Osteocyte (in vitro differentiated cells): ENCODE data around the gene UBE2H. TPM values are rescaled to one million over a fixed set of nuclear protein-coding genes. Genes with fewer than 3 reads are reported as not detected.
A peak's percentile ranks its signal among the peaks of the same experiment; 100 is the strongest.

Source experiments
- DNase-seq: peaks from one replicate; pipeline ENCODE4 v3.0.0; 2021; ENCODE audit warnings: mixed read lengths; ENCODE audit not compliant: unreplicated experiment; ENCODE audit errors: extremely low spot score
- H3K27ac Mint-ChIP-seq: one replicate; pipeline ENCODE4 v1.8.0; 2021; ENCODE audit warnings: mild to moderate bottlenecking, mixed read lengths; ENCODE audit not compliant: unreplicated experiment
- H3K27me3 Mint-ChIP-seq: one replicate; pipeline ENCODE4 v1.8.0; 2021; ENCODE audit warnings: mixed read lengths; ENCODE audit not compliant: unreplicated experiment
- H3K36me3 Mint-ChIP-seq: one replicate; pipeline ENCODE4 v1.8.0; 2021; ENCODE audit warnings: mixed read lengths; ENCODE audit not compliant: unreplicated experiment
- H3K4me1 Mint-ChIP-seq: one replicate; pipeline ENCODE4 v1.8.0; 2021; ENCODE audit warnings: mixed read lengths; ENCODE audit not compliant: unreplicated experiment
- H3K4me3 Mint-ChIP-seq: one replicate; pipeline ENCODE4 v1.8.0; 2021; ENCODE audit warnings: mild to moderate bottlenecking, moderate library complexity, mixed read lengths; ENCODE audit not compliant: unreplicated experiment
- H3K9me3 Mint-ChIP-seq: one replicate; pipeline ENCODE4 v1.8.0; 2021; ENCODE audit warnings: mixed read lengths; ENCODE audit not compliant: unreplicated experiment
- total RNA-seq: library from RNA; stranded (reverse); gene quantifications from 2 replicates; pipeline ENCODE4 v1.2.1, GENCODE V29; 2021
- TF ChIP-seq, protein P1 (sequence below): fragments of 200-600 bp; sonication (generic); IDR thresholded peaks from 2 replicates; pipeline ENCODE4 v1.5.0; 2021; ENCODE audit warnings: antibody characterized with exemption, mild to moderate bottlenecking, moderate library complexity

The UBE2H gene
- total RNA-seq, 1 donor from 2014 or later: 160 TPM

DNA sequence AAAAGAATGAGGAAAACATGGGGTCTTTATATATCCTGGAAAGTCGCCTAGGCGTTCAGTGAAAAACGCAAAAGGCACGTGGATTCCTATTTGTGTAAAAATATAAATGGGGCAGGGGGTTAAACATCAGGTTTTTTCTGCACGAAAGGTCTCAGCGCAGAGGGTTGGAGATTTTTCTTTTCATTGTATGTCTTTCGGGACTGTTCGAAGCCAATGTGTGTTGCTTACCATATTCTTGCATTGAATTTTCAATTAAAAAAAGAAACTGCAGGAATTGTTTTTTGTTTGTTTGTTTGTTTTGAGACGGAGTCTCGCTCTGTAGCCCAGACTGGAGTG is 169.2 kb downstream of the UBE2H start:
- Mint-ChIP-seq H3K27me3 (peaks cover 67% of the 10 kb centered on the region), H3K4me3 (peak overlapping the region; percentile 40), H3K36me3 (no peaks in the 10 kb centered on the region), H3K4me1 (peaks cover 34% of the 10 kb centered on the region), H3K9me3 (no peaks in the 10 kb centered on the region), H3K27ac (no peak overlapping the region)
- TF ChIP-seq, protein P1, sequence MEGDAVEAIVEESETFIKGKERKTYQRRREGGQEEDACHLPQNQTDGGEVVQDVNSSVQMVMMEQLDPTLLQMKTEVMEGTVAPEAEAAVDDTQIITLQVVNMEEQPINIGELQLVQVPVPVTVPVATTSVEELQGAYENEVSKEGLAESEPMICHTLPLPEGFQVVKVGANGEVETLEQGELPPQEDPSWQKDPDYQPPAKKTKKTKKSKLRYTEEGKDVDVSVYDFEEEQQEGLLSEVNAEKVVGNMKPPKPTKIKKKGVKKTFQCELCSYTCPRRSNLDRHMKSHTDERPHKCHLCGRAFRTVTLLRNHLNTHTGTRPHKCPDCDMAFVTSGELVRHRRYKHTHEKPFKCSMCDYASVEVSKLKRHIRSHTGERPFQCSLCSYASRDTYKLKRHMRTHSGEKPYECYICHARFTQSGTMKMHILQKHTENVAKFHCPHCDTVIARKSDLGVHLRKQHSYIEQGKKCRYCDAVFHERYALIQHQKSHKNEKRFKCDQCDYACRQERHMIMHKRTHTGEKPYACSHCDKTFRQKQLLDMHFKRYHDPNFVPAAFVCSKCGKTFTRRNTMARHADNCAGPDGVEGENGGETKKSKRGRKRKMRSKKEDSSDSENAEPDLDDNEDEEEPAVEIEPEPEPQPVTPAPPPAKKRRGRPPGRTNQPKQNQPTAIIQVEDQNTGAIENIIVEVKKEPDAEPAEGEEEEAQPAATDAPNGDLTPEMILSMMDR: no peak
- no peak for DNase-seq

DNA sequence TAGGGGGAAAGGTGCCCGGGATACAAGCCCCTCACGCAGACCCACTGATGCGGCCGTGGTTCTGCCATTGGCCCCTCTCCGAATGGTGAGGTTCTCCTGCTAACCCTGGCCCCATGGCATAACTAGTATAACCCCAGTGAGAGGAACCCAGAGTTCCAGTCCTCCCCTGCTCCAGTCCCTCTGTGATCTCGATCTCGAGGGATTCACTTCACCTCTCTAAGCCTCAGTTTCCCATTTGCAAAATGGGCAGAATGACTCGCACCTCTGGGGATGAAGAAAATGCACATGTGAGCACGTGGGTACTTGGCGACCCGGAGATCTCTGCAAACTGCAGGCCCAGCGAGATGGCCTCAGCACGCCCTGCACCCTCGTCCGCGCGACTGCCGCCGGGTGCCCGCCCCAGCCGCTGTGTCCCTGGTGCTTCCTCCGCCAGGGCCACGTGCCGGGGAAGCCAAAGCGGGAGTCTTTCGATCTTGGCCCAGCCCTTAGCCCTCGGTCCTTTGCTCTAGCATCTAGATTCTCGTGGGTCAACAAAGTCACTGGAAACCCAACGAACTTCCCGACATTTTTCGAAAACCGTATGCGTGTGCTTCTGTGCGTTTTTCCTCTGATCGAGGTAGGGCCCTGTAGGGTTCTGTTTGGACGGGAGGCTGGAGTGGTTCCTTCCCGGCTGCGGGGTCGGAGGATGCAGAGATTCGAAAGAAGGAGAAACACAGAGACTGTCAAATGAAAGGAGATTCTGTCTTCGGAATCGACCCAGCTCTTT is 169.8 kb downstream of the UBE2H start:
- Mint-ChIP-seq H3K27me3 (peaks cover 72% of the 10 kb centered on the region), H3K27ac (no peak overlapping the region), H3K36me3 (no peaks in the 10 kb centered on the region), H3K4me3 (peak overlapping the region; percentile 40), H3K4me1 (peaks cover 34% of the 10 kb centered on the region), H3K9me3 (no peaks in the 10 kb centered on the region)
- DNase-seq: no peak
- TF ChIP-seq, protein P1: no peak

DNA sequence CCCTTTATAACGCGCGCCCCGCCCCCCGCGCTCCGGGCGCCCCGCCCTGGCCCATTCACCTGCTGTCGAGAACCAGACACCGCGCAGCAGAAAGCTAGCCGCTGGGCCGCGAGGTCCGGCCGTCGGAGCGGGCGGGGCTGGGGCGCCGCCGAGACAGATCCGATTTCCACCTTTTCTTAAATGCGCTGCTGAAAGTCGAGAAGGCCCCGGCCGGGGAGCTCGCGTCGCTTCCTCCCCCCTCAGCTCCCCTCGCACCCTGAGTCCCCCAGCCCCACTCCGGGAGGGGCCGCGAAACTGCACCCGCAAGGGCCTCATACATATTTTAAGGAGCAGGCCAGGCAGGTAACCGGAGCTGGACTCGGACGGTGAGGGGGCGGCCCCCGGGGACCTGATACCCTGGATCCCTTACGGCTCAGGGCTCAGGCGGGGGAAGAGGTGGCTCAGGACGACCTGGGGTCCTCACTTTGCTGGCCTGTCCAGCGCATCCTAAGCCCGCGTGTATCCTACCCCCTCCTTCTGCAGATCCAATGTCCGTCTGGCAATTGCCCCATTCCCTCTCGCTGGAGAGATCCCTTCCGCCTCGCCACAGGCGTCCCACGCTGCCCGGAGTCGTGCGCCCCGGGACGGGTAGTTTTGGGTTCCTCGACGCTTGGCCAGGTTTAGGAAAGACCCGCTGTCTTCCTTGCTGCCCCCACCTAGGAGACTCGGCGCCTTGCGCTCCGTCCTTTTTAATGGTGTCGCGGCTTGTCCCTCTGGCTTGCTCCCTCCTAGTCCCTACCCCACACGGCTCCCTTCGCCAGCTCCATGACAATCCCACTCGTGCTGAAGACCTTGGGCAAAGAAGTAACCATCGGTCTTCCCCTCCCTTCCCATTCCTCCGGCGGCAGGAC is 170.6 kb downstream of the UBE2H start:
- Mint-ChIP-seq H3K4me1 (peaks cover 34% of the 10 kb centered on the region), H3K4me3 (peak overlapping the region; percentile 7), H3K36me3 (no peaks in the 10 kb centered on the region), H3K27ac (no peak overlapping the region), H3K9me3 (no peaks in the 10 kb centered on the region), H3K27me3 (peaks cover 73% of the 10 kb centered on the region)
- TF ChIP-seq, protein P1: no peak
- no peak for DNase-seq

DNA sequence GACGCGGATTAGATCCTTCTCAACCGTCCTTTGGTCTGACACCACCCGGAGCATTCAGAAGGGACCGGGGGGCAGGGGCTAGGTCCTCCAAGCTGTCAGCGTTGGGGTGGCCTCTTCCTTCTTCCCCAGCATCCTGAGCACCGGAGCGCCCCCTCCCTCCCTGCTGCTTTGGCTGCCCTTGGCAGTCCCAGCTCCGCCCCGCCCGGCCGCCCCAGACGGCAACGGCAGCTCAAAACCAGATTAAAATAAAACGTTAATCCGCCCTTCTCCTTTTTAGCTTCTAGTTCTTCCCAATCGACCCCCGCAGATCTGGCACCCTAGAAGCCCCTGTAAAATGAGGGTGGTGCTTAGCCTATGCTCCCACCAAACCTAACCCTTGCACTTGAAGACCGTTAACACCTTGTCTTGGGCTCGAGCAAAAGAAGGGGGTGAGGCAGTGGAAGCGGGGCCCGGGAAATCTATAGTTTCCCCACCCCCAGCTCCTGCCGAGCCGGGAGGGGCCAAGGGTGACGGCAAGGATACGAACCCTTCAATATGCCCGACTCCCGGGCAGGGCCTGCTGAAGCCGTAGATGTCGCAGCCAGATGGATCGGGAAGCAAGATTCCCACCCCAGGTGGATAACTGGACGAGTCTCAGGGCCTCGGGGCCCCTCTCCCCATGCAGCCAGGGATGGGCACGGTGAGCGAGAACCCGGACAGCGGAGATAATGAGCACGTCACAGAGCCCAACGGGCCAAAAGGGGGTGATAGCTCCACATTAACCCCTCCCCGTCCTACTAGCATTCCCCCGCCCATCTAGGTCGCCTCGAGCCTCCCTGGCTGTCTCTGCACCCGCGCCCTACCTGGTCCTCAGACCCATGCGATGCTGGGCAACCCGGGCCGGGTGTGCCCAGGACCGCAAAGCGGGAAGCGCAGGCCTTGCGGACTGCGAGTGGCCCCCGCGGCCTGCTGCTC is 171.5 kb downstream of the UBE2H start:
- H3K4me3 Mint-ChIP-seq: peak overlapping the region; percentile 40
- no peak overlapping the region for H3K27ac Mint-ChIP-seq
- H3K9me3 Mint-ChIP-seq: no peaks in the 10 kb centered on the region

More for the DNA sequence above, 171.5 kb downstream of the UBE2H start:
- TF ChIP-seq, protein P1: no peak
- DNase-seq: no peak
- H3K4me1 Mint-ChIP-seq: peaks cover 34% of the 10 kb centered on the region
- H3K36me3 Mint-ChIP-seq: no peaks in the 10 kb centered on the region
- peaks cover 67% of the 10 kb centered on the region for H3K27me3 Mint-ChIP-seq

Other genes starting within 250 kb of the UBE2H start
- gene ZC3HC1, start 98.4 kb upstream of the UBE2H start, total RNA-seq: 19.5 and 19.8 TPM in 2 replicates
- 26.5 and 35.3 TPM in 2 replicates for gene KLHDC10, start 117.6 kb upstream of the UBE2H start, total RNA-seq